GM06990 (cell line): ENCODE results near the gene EXOSC10.
A peak's percentile ranks its signal among the peaks of the same experiment; 100 is the strongest.
"Not testable (repeated sequence)": the region's sequence is repeated elsewhere in the genome, so short reads cannot be mapped to it uniquely, and the experiment has no call there.

Experiments
- DNase-seq: peaks from one replicate; pipeline ENCODE4 v3.0.0-alpha.2; 2011; ENCODE audit not compliant: insufficient read length; ENCODE audit errors: extremely low read depth
- H3K27me3 ChIP-seq: replicated peaks from 2 replicates; pipeline ENCODE4 v1.6.0; 2011; ENCODE audit warnings: low read length; ENCODE audit not compliant: control insufficient read depth, insufficient read depth
- H3K36me3 ChIP-seq: 2 replicates; pipeline ENCODE4 v1.5.1; 2011; ENCODE audit warnings: low read length; ENCODE audit not compliant: control insufficient read depth, insufficient read depth
- H3K4me3 ChIP-seq: replicated peaks from 2 replicates; pipeline ENCODE4 v1.5.1; 2011; ENCODE audit warnings: low read depth, mild to moderate bottlenecking, control low read depth, low read length
- TF ChIP-seq, protein P1 (sequence below): IDR thresholded peaks from 2 replicates; pipeline ENCODE4 v1.5.1; 2011; ENCODE audit warnings: low read length, control low read depth, mild to moderate bottlenecking, inconsistent platforms; ENCODE audit not compliant: insufficient read depth, poor library complexity, severe bottlenecking

EXOSC10 gene

DNA sequence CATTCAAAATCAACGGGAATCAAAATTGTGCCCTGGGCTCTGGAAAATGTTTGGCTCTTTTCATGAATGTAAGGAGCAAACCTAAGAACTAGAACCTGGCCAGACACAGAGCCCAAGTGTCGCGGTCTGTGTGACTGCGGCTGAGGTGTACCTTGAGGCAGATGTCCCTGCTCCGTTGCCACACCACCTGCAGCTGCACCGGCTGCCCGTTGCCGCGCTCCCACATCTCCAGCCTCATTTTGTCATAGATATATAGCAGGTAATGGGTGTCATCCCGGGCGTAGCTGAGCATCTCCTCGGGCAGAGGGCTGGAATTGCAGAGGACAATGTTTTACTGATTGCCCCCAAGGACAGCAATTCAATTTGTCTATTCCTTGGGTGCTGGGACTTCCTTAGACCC is 18.7 kb downstream of the EXOSC10 start:
- Histone ChIP-seq H3K36me3 (peaks cover 16% of the 10 kb centered on the region), H3K4me3 (no peak overlapping the region), H3K27me3 (no peaks in the 10 kb centered on the region)
- no peak for DNase-seq
- TF ChIP-seq, protein P1, sequence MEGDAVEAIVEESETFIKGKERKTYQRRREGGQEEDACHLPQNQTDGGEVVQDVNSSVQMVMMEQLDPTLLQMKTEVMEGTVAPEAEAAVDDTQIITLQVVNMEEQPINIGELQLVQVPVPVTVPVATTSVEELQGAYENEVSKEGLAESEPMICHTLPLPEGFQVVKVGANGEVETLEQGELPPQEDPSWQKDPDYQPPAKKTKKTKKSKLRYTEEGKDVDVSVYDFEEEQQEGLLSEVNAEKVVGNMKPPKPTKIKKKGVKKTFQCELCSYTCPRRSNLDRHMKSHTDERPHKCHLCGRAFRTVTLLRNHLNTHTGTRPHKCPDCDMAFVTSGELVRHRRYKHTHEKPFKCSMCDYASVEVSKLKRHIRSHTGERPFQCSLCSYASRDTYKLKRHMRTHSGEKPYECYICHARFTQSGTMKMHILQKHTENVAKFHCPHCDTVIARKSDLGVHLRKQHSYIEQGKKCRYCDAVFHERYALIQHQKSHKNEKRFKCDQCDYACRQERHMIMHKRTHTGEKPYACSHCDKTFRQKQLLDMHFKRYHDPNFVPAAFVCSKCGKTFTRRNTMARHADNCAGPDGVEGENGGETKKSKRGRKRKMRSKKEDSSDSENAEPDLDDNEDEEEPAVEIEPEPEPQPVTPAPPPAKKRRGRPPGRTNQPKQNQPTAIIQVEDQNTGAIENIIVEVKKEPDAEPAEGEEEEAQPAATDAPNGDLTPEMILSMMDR = no peak

DNA sequence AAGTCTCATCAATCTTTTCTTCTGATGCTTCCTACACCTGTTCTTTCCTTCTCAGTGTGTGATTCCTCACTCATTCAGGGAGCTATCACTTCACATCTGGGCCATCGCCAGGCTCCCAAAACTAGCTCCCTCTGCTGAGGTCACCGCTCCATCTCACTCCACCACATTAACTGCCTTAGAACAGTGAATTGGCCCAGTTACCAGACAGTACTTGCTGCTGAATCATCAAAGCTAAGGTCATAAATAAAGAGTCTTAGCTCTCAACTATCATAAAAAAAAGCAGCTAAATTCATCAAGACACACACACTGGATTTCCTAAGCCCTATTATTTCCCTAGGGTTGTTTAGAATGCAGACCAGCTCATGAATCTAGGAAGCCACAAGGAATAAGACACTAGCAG is 21.0 kb downstream of the EXOSC10 start:
- Histone ChIP-seq H3K27me3 (no peaks in the 10 kb centered on the region), H3K36me3 (peaks cover 22% of the 10 kb centered on the region), H3K4me3 (no peak overlapping the region)
- TF ChIP-seq, protein P1 = no peak
- DNase-seq = no peak

DNA sequence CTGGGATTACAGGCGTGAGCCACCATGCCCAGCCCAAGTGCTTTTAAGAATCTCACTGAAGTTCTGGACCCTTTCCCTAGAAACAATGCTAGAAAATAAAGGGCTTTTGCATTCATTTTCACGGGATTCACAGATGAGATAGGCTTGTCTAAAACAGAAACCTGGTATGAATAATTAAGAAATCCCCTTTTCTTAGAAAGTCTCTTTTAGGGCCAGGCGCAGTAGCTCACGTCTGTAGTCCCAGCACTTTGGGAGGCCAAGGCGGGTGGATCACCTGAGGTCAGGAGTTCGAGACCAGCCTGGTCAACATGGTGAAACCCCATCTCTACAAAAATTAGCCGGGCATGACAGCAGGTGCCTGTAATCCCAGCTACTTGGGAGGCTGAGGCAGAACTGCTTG is 26.3 kb downstream of the EXOSC10 start:
- not testable (repeated sequence) for H3K27me3 ChIP-seq, H3K4me3 ChIP-seq
- H3K36me3 ChIP-seq = peaks cover 41% of the 10 kb centered on the region
- peak; percentile 52 for DNase-seq

DNA sequence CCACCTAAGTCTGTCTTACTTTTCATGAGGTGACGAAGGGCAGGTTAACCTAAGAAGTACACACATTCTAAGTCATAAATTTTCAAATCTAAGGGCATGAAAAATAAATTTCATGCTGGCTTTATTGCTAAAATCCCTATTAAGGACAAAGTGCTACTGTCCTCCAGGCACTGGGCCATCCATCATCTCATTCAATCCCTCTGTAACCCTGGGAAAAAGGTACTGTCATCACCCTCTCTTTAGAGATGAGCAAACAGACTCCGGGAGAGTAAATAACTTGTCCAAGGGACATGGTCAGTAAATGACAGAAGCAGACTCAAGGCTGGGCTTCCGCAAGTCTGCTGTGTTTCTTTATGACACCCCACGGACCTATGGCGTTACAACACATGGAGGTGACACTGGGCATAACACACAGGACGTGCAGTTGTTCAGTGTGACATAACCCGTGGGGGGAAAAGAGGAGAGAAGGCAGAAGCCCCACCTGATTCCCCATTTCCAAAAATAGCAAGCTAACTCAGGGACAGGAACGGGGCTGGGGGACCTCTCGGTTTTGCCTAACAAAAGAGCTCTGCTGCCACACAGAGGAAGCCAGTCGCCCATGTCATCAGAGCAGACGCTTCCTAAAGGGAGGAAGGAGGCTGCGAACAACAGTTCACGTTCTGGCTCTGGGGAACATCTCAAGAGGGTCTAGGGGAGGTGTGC is 27.3 kb downstream of the EXOSC10 start:
- Histone ChIP-seq H3K36me3 (peaks cover 49% of the 10 kb centered on the region), H3K4me3 (no peak overlapping the region), H3K27me3 (no peaks in the 10 kb centered on the region)
- TF ChIP-seq, protein P1 = peak; percentile 58
- DNase-seq = peak; percentile 28

DNA sequence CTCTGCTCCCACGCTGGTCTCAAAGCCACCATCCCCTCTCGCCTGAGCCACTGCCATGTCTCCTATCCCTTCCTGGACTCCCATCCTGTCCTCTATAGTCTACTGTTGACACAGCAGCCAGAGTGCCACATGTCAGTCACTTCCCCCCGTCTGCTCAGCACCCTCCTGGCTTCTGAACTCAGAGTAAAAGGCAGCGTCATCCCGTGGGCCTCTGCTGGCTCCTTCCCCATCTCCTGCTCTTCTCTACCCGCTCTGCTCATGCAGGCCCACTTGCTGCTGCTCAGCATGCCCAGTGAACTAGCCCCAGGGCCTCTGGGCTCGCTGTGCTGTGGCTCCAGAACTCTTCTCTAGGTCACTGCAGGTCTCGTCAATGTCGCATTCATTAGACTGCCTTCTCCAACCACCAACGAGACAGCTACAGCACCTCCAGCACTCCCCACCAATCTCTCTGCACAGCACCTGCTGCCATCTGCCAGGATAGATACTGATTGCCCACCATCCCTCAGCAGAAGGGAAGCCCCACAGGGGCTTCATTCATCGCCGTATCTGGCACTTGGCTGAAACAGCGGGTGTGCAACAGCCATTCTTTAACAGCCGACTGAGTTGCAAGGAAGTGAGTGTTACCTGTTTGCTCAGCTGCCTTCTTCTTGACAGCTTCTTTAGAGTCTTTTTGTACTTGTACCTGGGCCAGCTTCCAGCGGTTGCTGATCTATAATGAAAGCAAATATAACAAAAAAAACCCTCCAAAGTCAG is 28.0 kb downstream of the EXOSC10 start:
- Histone ChIP-seq H3K4me3 (no peak overlapping the region), H3K27me3 (no peaks in the 10 kb centered on the region), H3K36me3 (peaks cover 46% of the 10 kb centered on the region)
- TF ChIP-seq, protein P1 = no peak
- DNase-seq = no peak

DNA sequence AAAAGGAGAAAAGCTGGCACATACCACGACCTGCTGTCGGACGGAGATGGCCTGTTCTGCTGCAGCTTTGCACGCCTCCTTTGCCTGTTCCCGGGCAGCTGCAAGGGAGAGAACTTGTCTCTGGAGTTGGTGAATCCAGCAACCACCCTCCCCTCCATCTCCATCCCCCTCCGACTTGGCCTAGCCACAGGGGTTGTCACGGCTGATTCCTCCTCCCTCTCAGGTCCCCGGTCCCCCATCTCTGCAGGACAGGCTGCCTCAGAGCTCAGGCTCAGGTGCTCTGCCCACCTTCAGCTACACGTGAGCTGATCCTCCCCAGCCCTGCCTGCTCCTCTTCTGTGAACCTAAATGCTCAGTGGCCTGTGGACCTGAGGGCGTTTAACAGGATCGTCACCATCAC is 28.8 kb downstream of the EXOSC10 start:
- Histone ChIP-seq H3K27me3 (no peaks in the 10 kb centered on the region), H3K36me3 (peaks cover 43% of the 10 kb centered on the region), H3K4me3 (no peak overlapping the region)
- no peak for DNase-seq
- TF ChIP-seq, protein P1 = no peak
